SJCRH30 (cell line): ENCODE data around the gene SGCA. TPM values are rescaled to one million over a fixed set of nuclear protein-coding genes. Genes with fewer than 3 reads are reported as not detected.

Experiments used
- DNase-seq, 2 experiments: peaks; one replicate each; pipeline ENCODE4 v3.0.0-alpha.2; 2015 to 2020
- H3K27ac ChIP-seq: fragments of 250-450 bp; sonication (Bioruptor Pico); 2 replicates; pipeline ENCODE4 v1.5.1; 2020; ENCODE audit warnings: mild to moderate bottlenecking, moderate library complexity
- H3K27me3 ChIP-seq: fragments of 250-450 bp; sonication (Bioruptor Pico); 2 replicates; pipeline ENCODE4 v1.5.1; 2020; ENCODE audit warnings: mild to moderate bottlenecking, moderate library complexity
- H3K36me3 ChIP-seq: fragments of 250-450 bp; sonication (Bioruptor Pico); 2 replicates; pipeline ENCODE4 v1.5.1; 2020; ENCODE audit warnings: mild to moderate bottlenecking, moderate library complexity
- H3K4me1 ChIP-seq: fragments of 250-450 bp; sonication (Bioruptor Pico); 2 replicates; pipeline ENCODE4 v1.5.1; 2020; ENCODE audit warnings: mild to moderate bottlenecking, moderate library complexity
- H3K4me3 ChIP-seq: fragments of 250-450 bp; sonication (Bioruptor Pico); 2 replicates; pipeline ENCODE4 v1.5.1; 2020; ENCODE audit warnings: mild to moderate bottlenecking, moderate library complexity
- H3K9me3 ChIP-seq: fragments of 250-450 bp; sonication (Bioruptor Pico); replicated peaks from 2 replicates; pipeline ENCODE4 v1.5.1; 2020; ENCODE audit warnings: mild to moderate bottlenecking, moderate library complexity
- total RNA-seq: library from RNA; depleted of rRNA; stranded (reverse); fragments of >200 nt; shearing (Covaris generic); gene quantifications from 2 replicates; pipeline ENCODE4 v1.2.3, GENCODE V29; 2014

The SGCA gene
- total RNA-seq, 1 experiment from 2014 or later: 43.4 TPM

DNA sequence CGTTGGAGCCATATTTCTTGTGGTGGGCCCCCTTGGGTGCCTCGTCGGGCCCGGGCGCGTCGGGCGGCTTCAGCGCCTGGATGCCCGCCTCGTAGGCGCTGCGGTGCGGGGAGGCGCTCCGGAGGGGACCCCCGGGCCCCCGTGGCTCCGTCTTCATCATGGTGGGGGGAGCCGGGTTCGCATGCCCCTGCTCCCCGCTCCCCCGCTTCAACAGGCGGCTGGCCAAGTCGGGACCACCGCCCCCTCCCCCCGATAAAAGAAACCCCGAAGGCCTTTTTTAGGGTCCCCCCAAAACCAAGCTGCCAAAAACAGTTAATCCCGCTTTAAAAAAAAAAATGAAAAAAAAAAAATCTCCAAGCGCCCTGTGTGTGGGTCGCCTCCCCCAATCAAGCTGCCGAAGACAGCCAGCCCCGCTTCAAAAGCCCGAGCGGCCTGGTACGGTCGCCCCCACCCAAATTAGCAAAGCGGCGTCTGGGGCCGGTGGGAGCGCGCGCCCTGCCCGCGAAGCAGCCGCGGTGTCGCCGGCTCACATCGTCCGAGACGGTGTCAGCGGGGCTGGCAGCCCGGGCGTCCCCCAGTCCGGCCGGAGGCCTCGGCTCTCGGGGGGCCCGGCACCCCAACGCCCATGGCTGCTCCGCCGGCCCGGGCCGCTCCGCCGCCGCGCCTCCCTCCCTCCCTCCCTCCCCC lies 15.3 kb upstream of the SGCA start, which contains the start of gene PPP1R9B:
PPP1R9B (minus strand) TSS at position 324 of the 687 bp plus-strand sequence; CDS start at position 160, 164 bp downstream.
- no peaks in the 10 kb centered on the region for H3K9me3 ChIP-seq
- no peak for DNase-seq
- H3K4me1 ChIP-seq: peaks cover 12% of the 10 kb centered on the region
- no peaks in the 10 kb centered on the region for H3K27me3 ChIP-seq
- peak within 1 kb of the TSS; percentile 91 for H3K4me3 ChIP-seq
- peak within 1 kb of the TSS; percentile 56 for H3K27ac ChIP-seq
- H3K36me3 ChIP-seq: no peaks in the 10 kb centered on the region

GRCh38 chr17:50151041-50151936 lies 14.5 kb upstream of the SGCA start:
- DNase-seq: peak; percentile 88 to 92
- Histone ChIP-seq H3K4me1 (peaks cover 12% of the 10 kb centered on the region), H3K36me3 (no peaks in the 10 kb centered on the region), H3K9me3 (no peaks in the 10 kb centered on the region), H3K27ac (peak overlapping the region; percentile 56), H3K4me3 (peak overlapping the region; percentile 91), H3K27me3 (no peaks in the 10 kb centered on the region)

DNA sequence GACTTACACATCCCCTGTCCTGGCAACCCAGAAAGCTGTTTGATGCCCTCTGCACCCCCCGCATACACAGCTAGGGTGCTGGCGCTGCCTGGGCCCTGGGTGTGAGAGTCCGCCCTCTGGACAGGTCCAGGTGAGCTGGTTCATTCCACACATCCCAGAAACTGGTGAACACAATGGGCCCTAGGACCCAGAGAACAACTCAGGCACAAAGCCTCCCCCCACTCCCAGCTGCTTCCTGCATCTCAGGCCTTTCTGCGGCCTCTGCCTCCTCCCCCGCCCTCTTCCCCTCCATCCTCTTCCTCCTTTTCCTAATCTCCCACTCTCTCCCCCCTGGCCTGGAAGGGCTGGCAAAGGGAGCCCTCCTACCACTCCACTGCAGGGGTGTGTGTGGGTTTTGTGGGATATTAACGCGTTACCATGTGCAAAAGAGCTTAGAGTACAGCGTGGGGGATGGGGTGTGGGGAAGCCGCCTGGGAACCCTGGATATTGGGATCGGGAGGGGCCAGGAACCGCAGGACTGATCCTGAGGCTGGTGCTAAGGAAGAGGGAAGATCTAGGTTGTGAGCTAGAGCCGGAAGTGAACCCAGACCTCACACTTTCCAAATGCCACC lies 13.8 kb upstream of the SGCA start:
- Histone ChIP-seq H3K4me3 (peak overlapping the region; percentile 91), H3K27ac (peak overlapping the region; percentile 67), H3K36me3 (no peaks in the 10 kb centered on the region), H3K27me3 (no peaks in the 10 kb centered on the region), H3K4me1 (peaks cover 12% of the 10 kb centered on the region), H3K9me3 (no peaks in the 10 kb centered on the region)
- peak; percentile 88 to 91 for DNase-seq

DNA sequence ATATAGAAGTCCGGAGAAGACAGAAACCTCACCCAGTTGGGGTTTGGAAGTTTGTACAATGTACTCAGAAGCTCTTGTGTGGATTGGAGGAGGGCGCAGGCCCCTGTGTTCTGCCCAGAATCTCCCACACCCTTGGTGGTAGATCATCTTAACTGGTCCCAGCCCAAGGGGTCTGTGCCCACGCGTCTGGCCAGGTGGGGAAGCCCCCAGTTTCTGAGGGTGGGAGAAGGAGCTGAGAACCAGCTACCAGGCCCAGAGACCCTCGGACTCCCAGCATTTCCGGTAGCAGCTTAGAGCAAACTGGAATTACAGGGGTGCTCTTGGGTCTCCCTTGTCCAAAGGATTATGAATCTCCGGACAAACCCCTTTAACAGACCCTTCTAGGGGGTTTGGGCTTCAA lies 13.1 kb upstream of the SGCA start:
- H3K27me3 ChIP-seq: no peaks in the 10 kb centered on the region
- H3K4me3 ChIP-seq: peak overlapping the region; percentile 91; the same call in 1 of the 2 replicates
- no peaks in the 10 kb centered on the region for H3K36me3 ChIP-seq
- no peaks in the 10 kb centered on the region for H3K9me3 ChIP-seq
- H3K27ac ChIP-seq: no peak overlapping the region; the same call in 1 of the 2 replicates
- peaks cover 12% of the 10 kb centered on the region for H3K4me1 ChIP-seq
- no peak for DNase-seq

- H3K4me3 ChIP-seq: no peak overlapping the region
- H3K9me3 ChIP-seq: no peaks in the 10 kb centered on the region
- no peak overlapping the region for H3K27ac ChIP-seq
- no peaks in the 10 kb centered on the region for H3K27me3 ChIP-seq
- peak in 1 of 2 experiments; percentile 43 for DNase-seq
- H3K4me1 ChIP-seq: 0 out of 2 replicates have a peak, but pooled peaks cover 5% of the 10 kb centered on the region
- no peaks in the 10 kb centered on the region for H3K36me3 ChIP-seq
Observed at GRCh38 chr17:50153650-50154575, 11.9 kb upstream of the SGCA start.

- Histone ChIP-seq H3K4me1 (0 out of 2 replicates have a peak, but pooled peaks cover 5% of the 10 kb centered on the region), H3K27ac (no peak overlapping the region), H3K4me3 (no peak overlapping the region), H3K27me3 (no peaks in the 10 kb centered on the region), H3K36me3 (no peaks in the 10 kb centered on the region), H3K9me3 (no peaks in the 10 kb centered on the region)
- no peak for DNase-seq
Observed at GRCh38 chr17:50154604-50155003, 11.2 kb upstream of the SGCA start.

DNA sequence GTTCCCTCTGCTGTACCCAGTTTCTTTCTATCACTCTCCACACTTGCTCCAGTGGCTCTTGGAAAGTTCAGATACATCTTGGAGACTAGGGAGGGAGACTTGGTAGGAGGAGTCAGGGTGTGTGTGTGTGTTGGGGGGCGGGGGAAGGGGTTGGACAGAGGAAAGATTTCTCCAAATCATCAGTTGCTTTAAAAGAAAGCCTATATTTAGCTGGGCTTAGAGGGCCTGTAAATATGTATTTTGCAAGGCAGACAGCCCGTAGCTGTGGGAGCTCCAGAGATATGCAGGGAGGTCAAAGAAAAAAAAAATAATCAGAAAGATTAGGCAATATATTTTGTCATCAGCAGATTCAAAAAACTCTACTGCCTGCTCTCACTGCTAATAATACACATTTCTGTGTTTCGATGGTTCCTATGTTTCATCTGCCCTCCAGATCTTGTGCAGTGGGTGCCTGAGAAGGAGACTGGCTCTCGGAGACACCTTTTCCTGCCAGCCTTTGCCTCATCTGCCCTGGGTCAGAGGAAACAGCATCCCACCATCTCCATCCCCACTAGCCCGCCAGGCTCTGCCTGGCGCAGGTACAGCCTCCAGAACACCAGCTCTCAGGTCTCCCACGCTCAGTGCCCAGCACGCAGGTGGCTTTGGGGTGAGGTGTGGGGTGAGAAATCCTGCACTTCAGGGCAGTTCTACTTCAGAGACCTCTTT lies 10.5 kb upstream of the SGCA start:
- H3K4me3 ChIP-seq: no peak overlapping the region

DNA sequence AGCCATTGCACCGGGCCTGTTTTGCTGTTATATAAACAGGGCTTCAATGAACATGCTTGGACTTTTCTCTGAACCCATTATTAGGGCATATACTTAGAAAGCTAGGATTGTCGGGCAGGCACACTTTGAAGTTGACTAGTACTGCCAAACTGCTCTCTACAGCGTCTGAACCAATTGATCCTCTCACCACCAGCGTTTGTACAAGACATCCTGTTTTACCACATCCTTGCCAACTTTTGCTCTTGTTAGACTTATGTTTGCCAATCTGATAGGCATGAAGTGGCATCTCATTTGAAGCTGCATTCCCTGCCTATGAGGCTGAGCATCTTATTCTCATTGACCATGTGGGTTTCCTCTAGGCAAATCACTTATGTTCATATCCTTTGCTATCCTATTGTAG lies 7.9 kb upstream of the SGCA start:
- no peaks in the 10 kb centered on the region for H3K36me3 ChIP-seq
- no peak overlapping the region for H3K4me3 ChIP-seq
- DNase-seq: no peak
- H3K4me1 ChIP-seq: peaks cover 7% of the 10 kb centered on the region
- no peaks in the 10 kb centered on the region for H3K9me3 ChIP-seq
- H3K27me3 ChIP-seq: no peaks in the 10 kb centered on the region
- no peak overlapping the region for H3K27ac ChIP-seq

More for the DNA sequence above, 10.5 kb upstream of the SGCA start:
- DNase-seq: no peak
- 0 out of 2 replicates have a peak, but pooled peaks cover 5% of the 10 kb centered on the region for H3K4me1 ChIP-seq
- no peaks in the 10 kb centered on the region for H3K27me3 ChIP-seq
- H3K9me3 ChIP-seq: no peaks in the 10 kb centered on the region
- H3K36me3 ChIP-seq: no peaks in the 10 kb centered on the region
- no peak overlapping the region for H3K27ac ChIP-seq

DNA sequence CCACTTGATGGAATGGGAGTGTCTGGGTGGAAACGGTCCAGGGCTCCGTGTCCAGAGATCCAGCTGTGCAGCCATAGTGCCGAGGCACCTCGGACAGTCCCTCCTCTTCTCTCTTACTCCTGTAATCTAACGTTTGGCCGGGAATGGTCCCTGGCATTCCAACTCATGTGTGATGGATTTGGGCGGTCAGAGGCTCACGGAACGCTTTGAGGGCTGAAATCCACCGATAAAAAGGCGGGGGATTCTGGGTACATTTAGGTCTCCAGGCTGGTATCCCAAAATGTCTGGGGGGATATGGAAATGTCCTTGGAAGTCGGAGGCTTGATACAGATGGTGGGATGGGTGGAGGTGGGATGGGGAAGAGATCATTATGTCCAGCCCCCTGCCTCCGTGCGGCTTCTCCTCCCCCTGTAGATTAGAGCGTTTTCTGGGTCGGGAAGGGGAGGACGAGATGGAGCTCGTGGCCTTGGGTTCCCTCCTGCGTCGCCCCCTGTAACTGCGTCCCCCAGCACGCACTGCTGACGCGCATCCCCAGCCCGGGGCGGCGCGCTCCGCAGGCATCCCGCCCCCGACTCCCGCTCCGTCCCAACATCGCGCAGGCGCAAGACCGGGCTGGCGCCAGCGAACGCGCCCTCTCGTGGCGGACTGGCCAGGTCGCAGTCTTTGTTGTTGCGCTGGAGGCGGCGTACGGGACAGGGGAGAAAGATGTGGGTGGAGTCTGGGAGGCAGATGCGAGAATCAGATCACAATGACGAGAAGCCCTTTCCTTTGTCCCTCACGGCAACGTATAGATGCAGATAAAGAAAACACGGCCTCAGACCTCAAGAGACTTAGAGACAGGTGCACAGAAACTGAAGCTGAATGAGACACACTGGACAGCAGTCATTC lies 4.5 kb upstream of the SGCA start:
- Histone ChIP-seq H3K27ac (peak overlapping the region; percentile 16; the same call in 1 of the 2 replicates), H3K9me3 (no peaks in the 10 kb centered on the region), H3K4me1 (peaks cover 12% of the 10 kb centered on the region), H3K27me3 (no peaks in the 10 kb centered on the region), H3K4me3 (peak overlapping the region; percentile 53), H3K36me3 (no peaks in the 10 kb centered on the region)
- DNase-seq: peak; percentile 90 to 94

DNA sequence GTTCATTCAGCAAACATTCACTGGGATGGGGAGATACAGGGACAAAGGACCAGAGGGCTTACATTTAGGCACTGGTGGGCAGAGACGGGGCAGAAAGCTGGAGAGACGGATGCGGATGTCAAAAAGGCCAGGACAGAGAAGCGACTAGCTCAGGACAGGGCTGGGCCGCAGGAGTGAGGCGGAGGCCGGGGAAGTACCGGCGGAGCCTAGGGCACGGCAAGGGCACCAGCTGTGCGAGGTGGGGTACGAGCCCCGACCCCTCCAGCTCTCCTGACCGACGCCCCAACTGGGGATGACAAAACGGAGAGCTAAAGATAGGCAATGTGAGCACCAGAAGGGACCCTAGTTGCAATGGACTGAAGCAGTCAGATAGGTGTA lies 3.9 kb upstream of the SGCA start:
- Histone ChIP-seq H3K9me3 (no peaks in the 10 kb centered on the region), H3K4me3 (peak overlapping the region; percentile 53), H3K36me3 (no peaks in the 10 kb centered on the region), H3K27me3 (no peaks in the 10 kb centered on the region), H3K4me1 (peaks cover 12% of the 10 kb centered on the region), H3K27ac (peak overlapping the region; percentile 16; the same call in 1 of the 2 replicates)
- peak in 1 of 2 experiments; percentile 7 for DNase-seq

GRCh38 chr17:50162466-50163254 lies 3.1 kb upstream of the SGCA start:
- Histone ChIP-seq H3K4me3 (no peak overlapping the region), H3K27ac (no peak overlapping the region), H3K36me3 (peaks cover 3% of the 10 kb centered on the region; the same call in 1 of the 2 replicates), H3K27me3 (no peaks in the 10 kb centered on the region), H3K9me3 (no peaks in the 10 kb centered on the region), H3K4me1 (peaks cover 12% of the 10 kb centered on the region)
- no peak for DNase-seq
